ENCODE data around the gene SUMO3.

The SUMO3 gene

DNA sequence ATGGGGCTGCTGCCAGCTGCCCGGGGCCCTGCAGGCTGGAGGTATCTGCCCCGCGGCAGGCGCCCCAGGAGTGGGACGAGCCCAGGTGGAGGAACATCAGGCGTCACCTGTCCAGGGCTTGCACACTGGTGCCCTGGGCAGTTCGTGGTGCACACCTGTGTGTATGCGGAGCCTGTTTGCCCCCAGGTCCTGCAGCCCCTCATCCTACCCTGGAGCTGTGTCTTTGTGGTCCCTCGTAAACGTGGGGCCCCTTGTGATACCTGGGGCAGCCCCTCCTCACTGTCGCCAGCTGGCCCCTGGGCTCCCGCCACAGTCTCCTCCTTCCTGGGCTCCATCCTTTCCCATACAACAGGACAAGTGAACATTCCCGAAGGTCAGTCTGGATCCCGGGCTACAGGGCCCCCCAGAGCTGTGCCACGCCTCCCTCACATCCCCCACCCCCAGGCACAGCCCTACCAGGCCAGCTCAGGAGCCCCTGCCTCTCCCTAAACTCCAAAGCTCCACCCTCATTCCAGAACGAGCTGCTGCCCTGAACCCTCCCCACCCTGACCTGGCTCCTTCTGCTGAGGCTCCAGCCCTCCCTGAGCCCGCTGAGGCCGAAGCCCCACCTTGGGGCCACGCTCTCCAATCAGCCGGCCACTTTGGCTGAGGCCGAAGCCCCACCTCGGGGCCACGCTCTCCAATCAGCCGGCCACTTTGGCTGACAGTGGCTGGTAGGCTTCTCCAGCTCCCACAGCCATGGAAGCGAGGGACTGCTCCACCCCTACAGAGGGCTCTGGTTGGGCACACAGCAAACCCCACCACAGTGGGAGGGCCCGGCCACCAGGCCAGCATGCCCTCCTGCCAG is 58.9 kb downstream of the SUMO3 start:
- no peak for DNase-seq

DNA sequence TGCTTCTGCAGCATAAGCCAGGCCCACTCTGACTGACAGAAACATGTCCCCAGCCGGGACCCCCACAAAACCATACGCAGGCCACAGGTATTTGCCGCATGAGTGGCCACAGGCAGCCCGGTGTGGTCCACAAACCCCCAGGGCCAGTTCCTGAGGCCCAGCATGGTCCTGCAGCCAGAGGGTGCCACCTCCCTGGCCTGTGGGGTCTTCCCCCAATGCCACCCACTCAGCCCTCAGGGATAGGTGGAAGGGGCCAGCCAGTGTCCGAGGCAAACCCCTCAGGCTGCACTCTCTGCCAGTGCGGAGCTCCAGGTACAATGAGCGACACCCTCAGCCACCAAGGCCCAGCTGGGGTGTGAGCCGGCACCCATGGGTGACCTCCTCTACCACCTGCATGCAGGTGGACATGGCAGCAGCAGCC is 59.7 kb downstream of the SUMO3 start:
- DNase-seq, result no peak

DNA sequence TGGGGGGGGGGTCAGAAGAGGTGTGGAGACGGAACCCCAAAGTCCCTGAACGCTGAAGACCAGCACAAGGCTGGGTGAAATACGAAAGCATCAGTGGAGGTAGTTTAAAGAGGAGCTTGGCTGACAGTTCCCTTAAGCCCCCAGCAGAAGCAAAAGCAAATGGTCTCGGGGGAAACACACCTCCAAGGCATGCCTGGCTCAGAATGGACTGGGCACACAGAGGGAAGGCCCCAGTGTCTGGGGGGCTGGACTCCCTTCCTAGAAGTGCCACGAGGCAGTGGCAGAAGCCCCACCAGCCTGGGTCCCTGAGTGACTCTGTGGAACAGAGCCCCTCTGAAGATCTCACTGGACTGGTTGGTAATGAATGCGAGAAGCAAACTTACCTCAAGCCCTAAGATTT is 60.1 kb downstream of the SUMO3 start:
- DNase-seq, result no peak

DNA sequence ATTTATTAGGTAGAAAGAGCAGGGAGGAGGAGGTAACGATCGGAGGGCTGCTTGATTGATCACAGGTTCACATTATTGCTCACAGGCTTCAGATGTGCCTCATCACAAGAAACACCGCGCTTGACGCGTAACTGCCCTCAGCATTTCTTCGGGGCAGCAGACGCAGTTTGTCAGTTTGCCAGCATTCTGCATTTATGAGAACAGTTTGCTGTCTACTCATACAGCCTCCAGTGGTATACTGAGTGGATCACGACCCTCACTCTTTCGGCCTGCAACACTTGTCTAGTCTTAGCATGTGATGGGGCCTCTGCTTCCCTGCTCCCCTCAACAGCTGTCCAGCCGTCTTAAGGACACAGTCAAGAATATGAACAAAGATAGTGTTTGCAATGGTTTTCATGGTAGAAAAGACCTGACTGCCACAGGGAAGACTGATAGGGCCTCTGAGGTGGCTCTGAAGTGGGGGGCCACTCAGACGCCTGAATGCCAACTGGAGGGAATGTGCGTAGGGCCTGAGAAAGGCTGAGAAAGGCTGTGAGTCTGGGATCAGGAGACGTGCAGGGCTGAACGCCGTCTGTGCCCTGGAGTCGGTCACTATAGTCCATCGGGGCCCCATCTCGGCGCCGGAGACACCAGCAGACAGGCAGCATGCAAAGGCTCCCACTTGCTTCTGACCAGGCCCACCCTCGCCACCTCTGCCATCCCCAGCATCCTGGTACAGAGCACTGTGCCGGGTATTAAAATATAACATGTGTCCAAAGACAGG is 61.3 kb downstream of the SUMO3 start:
- no peak for DNase-seq

Data from eye (tissue), 1 donor.